Ectodermal cell (in vitro differentiated cells): ENCODE data around the gene APCDD1L.

Experiments
- H3K27ac ChIP-seq: 2 replicates; pipeline ENCODE4 v1.7.0; 2013; ENCODE audit warnings: mild to moderate bottlenecking, low read depth, low read length; ENCODE audit not compliant: insufficient read depth, poor library complexity, severe bottlenecking
- H3K27me3 ChIP-seq: 2 replicates; pipeline ENCODE4 v1.7.0; 2013; ENCODE audit warnings: mild to moderate bottlenecking, low read length; ENCODE audit not compliant: insufficient read depth, control insufficient read depth, poor library complexity, severe bottlenecking
- H3K36me3 ChIP-seq: one replicate; pipeline ENCODE4 v1.7.0; 2013; ENCODE audit warnings: low read length; ENCODE audit not compliant: control insufficient read depth, insufficient read depth
- H3K4me1 ChIP-seq: one replicate; pipeline ENCODE4 v1.7.0; 2013; ENCODE audit warnings: low read length; ENCODE audit not compliant: control insufficient read depth, insufficient read depth
- H3K4me3 ChIP-seq: 2 replicates; pipeline ENCODE4 v1.7.0; 2013; ENCODE audit warnings: low read depth, low read length, control low read depth; ENCODE audit not compliant: insufficient read depth
- H3K9me3 ChIP-seq: 2 replicates; pipeline ENCODE4 v1.7.0; 2013; ENCODE audit warnings: mild to moderate bottlenecking, low read length, moderate library complexity; ENCODE audit not compliant: control insufficient read depth
- WGBS, 2 experiments: methylation state at CpG; one replicate each; pipeline ENCODE4 v1.1.7; 2013; ENCODE audit warnings: missing lambda C conversion rate in 2 of 2; 5-methylcytosine and 5-hydroxymethylcytosine counted together

APCDD1L gene

GRCh38 chr20:58466729-58467571 lies 48.2 kb downstream of the APCDD1L start:
- 95 to 97% methylated on average over 68 of the region's 68 CpGs for WGBS, 2 experiments
- H3K9me3 ChIP-seq: no peaks in the 10 kb centered on the region

DNA sequence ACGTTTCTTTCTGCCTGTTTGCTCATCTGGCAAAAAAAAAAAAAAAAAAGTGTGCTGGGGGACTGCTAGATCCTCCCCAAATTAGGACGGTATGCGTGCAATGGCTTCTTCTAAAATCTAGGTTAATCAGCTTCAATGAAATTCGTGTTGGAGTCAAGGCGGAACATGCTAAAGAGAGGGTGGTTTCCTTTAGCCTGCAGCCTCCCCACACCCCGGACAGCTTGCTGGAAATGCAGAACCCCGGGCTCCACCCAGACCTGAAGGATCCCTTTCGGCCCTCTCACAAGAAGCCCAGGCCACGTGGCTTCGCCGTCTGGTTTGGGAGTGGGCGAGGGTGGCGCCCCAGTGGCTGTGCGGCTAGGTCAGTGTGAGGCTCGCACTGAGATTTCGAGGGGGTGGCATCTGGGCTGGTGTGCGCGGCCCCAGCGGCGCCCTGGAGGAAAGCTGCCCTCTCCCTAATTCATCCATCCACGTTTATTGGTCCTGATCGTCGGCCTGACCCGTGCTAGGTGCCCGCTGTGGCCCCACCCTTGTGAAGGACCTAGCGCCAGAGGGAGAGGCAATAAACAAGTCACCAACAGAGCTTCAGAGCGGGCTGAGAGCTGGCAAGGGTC lies 49.0 kb downstream of the APCDD1L start:
- H3K4me1 ChIP-seq: peaks cover 4% of the 10 kb centered on the region
- H3K36me3 ChIP-seq: no peaks in the 10 kb centered on the region
- H3K27ac ChIP-seq: no peak overlapping the region
- no peak overlapping the region for H3K4me3 ChIP-seq
- H3K9me3 ChIP-seq: no peaks in the 10 kb centered on the region
- 94 to 96% methylated on average over 27 of the region's 27 CpGs for WGBS, 2 experiments
- no peaks in the 10 kb centered on the region for H3K27me3 ChIP-seq

More at GRCh38 chr20:58466729-58467571, 48.2 kb downstream of the APCDD1L start:
- Histone ChIP-seq H3K4me3 (no peak overlapping the region), H3K27me3 (no peaks in the 10 kb centered on the region), H3K36me3 (no peaks in the 10 kb centered on the region), H3K27ac (no peak overlapping the region), H3K4me1 (peaks cover 4% of the 10 kb centered on the region)

GRCh38 chr20:58464838-58465237 lies 50.4 kb downstream of the APCDD1L start:
- Histone ChIP-seq H3K27ac (no peak overlapping the region), H3K9me3 (no peaks in the 10 kb centered on the region), H3K27me3 (no peaks in the 10 kb centered on the region), H3K4me3 (no peak overlapping the region), H3K36me3 (no peaks in the 10 kb centered on the region), H3K4me1 (peaks cover 4% of the 10 kb centered on the region)
- 78 to 86% methylated on average over 8 of the region's 8 CpGs for WGBS, 2 experiments

- H3K4me3 ChIP-seq: no peak overlapping the region
- peaks cover 13% of the 10 kb centered on the region for H3K4me1 ChIP-seq
- no peaks in the 10 kb centered on the region for H3K36me3 ChIP-seq
- no peaks in the 10 kb centered on the region for H3K27me3 ChIP-seq
- H3K27ac ChIP-seq: no peak overlapping the region
- WGBS, 2 experiments: 88 to 89% methylated on average over 10 of the region's 10 CpGs
- no peaks in the 10 kb centered on the region for H3K9me3 ChIP-seq
Measured at GRCh38 chr20:58463256-58463655, 51.9 kb downstream of the APCDD1L start.

DNA sequence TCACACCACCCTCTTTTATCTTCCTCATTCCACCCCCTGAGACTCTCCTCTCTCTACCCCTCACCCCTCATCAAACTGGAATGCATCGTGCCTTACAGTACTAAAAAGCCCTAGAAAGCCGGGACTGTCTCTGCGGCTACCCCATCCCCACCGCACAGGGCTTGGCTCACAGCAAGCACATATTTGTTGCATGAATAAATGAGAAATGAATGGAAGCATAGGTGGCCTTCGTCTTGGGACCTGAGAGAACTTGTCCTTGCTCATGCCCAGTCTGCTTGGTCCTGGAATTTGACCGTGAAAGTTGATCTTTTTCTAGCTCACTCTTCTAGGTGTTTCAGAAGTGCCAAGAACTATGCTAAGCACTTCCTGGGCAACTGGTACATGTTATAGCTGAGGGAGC lies 53.3 kb downstream of the APCDD1L start:
- no peaks in the 10 kb centered on the region for H3K9me3 ChIP-seq
- H3K4me3 ChIP-seq: no peak overlapping the region
- H3K36me3 ChIP-seq: no peaks in the 10 kb centered on the region
- WGBS, 2 experiments: 94 to 96% methylated on average over 6 of the region's 6 CpGs
- H3K27ac ChIP-seq: no peak overlapping the region
- peaks cover 13% of the 10 kb centered on the region for H3K4me1 ChIP-seq
- H3K27me3 ChIP-seq: no peaks in the 10 kb centered on the region

DNA sequence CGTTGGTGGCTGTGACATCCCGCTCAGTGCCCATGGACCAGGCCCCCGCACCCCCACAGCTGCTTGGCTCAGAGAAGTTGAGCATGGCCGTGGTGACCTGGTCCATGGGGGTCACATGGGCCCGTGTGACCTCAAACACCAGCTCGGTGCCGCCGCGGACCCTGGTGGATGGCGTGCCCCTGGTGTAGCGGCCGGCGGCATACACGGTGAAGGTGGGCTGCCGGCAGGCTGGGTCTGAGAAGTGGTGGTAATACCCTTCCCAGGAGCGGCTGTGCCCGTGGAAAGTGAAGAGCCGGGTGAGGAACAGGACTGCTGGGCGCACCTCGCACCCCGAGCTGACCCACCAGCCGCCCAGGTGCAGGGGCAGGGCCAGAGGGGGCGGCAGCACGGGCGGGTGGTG lies 54.1 kb downstream of the APCDD1L start:
- Histone ChIP-seq H3K4me1 (peaks cover 13% of the 10 kb centered on the region), H3K4me3 (no peak overlapping the region), H3K27ac (no peak overlapping the region), H3K36me3 (no peaks in the 10 kb centered on the region), H3K27me3 (no peaks in the 10 kb centered on the region), H3K9me3 (no peaks in the 10 kb centered on the region)
- 97% methylated on average over 25 of the region's 25 CpGs for WGBS, 2 experiments

DNA sequence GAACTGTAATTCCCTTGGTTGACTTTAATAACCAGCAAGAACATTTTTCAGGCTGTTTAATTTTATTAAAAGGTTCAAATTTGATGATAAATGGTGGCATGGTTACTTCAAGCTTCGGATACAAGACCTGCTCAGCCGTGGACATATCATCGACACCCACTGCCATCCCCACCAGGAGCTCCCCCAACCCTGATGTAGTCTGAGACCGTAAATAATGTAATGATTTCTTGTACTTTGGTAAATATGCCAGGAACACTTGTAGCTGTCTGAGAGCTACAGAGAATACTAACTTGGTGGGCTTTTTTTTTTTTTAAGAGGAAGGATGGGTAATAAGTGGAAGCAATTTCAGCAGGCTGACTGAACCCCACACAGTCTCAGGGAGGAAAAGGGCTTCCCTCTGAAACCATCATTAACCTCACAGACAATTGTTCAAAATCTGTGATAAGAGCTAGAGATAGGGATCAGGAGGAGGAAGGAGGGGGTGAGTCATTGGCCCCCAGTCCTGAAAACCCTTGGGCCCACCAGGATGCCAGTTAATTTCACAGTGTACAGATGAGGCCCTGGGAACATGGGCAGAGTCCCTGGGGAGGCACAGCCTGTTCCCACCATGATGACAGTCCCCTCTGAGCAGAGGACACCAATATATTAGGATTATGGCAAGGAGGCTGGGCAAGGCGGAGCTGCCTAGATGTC lies 56.0 kb downstream of the APCDD1L start:
- WGBS, 2 experiments: 91 to 94% methylated on average over 5 of the region's 5 CpGs

GRCh38 chr20:58458342-58459057 lies 56.7 kb downstream of the APCDD1L start:
- WGBS, 2 experiments: 75 to 78% methylated on average over 16 of the region's 16 CpGs
- no peaks in the 10 kb centered on the region for H3K9me3 ChIP-seq
- no peak overlapping the region for H3K4me3 ChIP-seq
- peaks cover 10% of the 10 kb centered on the region for H3K4me1 ChIP-seq
- H3K27ac ChIP-seq: no peak overlapping the region
- H3K27me3 ChIP-seq: no peaks in the 10 kb centered on the region
- no peaks in the 10 kb centered on the region for H3K36me3 ChIP-seq

More for the DNA sequence above, 56.0 kb downstream of the APCDD1L start:
- peaks cover 10% of the 10 kb centered on the region for H3K4me1 ChIP-seq
- H3K4me3 ChIP-seq: no peak overlapping the region
- no peaks in the 10 kb centered on the region for H3K27me3 ChIP-seq
- no peak overlapping the region for H3K27ac ChIP-seq
- no peaks in the 10 kb centered on the region for H3K9me3 ChIP-seq
- no peaks in the 10 kb centered on the region for H3K36me3 ChIP-seq

DNA sequence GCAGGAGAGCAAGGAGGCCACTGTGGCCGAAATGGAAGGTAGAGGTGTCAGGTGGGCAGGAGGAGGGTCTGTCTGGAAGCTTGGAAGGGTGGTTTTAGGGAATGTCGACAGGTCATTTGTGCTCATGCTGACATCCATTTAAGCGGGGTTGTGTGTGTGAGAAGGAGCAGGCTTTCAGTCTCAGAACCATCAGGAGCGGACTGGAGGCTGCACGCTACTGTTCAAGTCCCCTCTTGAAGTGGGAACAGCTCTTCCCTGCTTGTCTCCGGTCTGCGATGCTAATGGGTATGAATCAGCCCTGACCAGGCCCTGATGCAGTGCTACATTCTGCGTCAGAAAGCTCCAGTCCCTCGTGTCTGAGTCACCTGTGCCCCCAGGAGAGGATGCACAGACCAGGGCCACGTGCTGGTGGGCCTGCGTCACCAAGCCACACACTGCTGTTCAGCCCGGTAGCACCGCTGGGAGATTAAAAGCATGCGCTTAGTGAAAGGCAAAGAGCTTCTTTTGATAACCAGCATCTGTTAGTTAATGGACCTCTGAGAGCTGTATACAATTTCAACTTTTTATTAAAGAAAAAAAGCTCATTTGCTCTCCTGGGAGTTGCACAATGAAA lies 58.0 kb downstream of the APCDD1L start:
- WGBS, 2 experiments: 93 to 94% methylated on average over 14 of the region's 14 CpGs
- Histone ChIP-seq H3K9me3 (no peaks in the 10 kb centered on the region), H3K27ac (no peak overlapping the region), H3K4me1 (peaks cover 13% of the 10 kb centered on the region), H3K27me3 (no peaks in the 10 kb centered on the region), H3K36me3 (no peaks in the 10 kb centered on the region), H3K4me3 (no peak overlapping the region)
